Amygdala (tissue), 56 donors: ENCODE data around the gene PIBF1.
A peak's percentile ranks its signal among the peaks of the same experiment; 100 is the strongest.

Source experiments
- DNase-seq, 56 donors: peaks; one replicate each; lab custom pipeline; 2025; lab: John Stamatoyannopoulos, UW

The PIBF1 gene

DNA sequence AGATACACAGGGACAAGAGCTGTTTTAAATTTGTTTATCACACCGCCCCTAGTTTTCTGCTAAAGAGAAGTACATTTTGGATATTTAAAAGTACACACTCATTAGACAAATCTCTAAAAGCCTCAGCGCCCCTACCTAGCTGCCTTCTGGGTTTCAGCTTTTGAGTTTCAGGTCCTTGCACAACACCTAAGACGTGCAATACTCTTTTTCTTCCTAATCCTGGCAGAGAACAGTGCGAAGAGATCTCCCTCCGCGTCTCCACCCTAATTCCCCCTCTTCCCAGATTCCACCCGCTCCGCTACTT lies 276.5 kb downstream of the PIBF1 start:
- no peak for DNase-seq

- peak; percentile 9 to 91 (median 77) for DNase-seq
Measured at GRCh38 chr13:73058736-73059459, 277.0 kb downstream of the PIBF1 start, which contains the start of gene KLF5. Gene KLF5, plus strand, starts transcription at chr13:73059005. Its CDS starts 323 bp downstream, at chr13:73059328.

DNA sequence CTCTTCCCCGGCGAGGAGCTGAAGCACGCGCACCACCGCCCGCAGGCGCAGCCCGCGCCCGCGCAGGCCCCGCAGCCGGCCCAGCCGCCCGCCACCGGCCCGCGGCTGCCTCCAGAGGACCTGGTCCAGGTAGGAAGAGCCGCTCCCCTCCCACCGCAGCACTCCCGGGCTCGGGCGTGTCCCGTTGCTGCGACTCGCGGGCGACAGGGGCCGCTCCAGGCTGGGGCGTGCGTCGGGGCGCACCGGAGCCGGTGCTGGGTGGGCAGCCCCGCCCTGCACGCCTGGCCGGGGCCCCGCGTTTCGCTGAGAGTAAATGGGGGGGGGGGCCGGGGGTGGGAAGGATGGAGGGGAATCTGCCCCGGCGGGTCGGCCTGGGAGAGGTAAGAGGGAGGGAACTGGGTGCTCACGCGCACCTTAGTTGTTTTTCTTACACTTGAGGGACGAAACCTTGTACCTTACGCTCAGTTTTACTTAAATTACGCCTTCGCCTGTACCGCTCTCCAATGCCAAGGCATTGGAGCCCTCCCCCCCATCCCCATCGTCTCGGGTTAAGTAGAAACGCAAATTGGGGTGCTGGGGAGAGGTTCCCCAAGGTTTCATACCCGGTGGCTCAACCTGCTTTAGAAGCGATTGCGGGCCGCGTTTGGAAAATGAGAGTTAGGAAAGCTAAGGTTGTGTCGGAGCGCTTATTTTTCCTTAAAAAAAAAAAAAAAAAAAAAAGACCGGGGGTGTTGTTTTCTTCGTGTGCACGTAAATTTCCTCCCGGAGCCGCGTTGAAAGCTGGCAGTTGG lies 277.7 kb downstream of the PIBF1 start:
- DNase-seq = peak in 14 of 56 donors; percentile 3 to 65 (median 22)

GRCh38 chr13:73060251-73061160 lies 278.6 kb downstream of the PIBF1 start:
- peak in 6 of 56 donors; percentile 1 to 40 (median 8) for DNase-seq

DNA sequence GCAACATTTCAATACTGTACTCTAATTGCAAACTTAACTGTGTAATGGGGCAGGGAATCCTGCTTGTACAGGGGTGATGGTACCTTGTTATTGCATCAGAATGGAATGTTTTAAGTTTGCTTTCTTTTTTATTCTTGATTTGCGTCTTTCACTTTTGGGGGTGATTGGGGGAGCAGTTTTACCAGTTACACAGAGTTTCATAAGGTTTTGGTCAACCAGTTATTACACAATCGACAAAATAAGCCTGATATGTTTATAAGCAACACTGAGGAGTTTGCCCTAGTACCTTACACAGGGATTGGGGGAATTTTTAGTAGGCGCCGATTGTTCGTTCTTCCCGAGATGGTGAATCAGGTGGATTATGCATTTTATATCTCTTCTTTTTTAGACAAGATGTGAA lies 279.5 kb downstream of the PIBF1 start:
- no peak for DNase-seq

- peak in 1 of 56 donors; percentile 6 for DNase-seq
Measured at GRCh38 chr13:73061876-73062275, 279.9 kb downstream of the PIBF1 start.

DNA sequence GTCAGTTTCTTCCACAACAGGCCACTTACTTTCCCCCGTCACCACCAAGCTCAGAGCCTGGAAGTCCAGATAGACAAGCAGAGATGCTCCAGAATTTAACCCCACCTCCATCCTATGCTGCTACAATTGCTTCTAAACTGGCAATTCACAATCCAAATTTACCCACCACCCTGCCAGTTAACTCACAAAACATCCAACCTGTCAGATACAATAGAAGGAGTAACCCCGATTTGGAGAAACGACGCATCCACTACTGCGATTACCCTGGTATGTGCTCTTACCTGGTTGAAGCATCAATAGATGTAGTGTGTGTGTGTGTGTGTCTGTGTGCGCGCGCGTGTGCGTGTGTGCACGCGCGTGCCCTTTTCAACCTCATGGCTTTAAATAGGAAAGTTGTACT lies 280.5 kb downstream of the PIBF1 start:
- no peak for DNase-seq

GRCh38 chr13:73063166-73063565 lies 281.2 kb downstream of the PIBF1 start:
- DNase-seq = no peak

DNA sequence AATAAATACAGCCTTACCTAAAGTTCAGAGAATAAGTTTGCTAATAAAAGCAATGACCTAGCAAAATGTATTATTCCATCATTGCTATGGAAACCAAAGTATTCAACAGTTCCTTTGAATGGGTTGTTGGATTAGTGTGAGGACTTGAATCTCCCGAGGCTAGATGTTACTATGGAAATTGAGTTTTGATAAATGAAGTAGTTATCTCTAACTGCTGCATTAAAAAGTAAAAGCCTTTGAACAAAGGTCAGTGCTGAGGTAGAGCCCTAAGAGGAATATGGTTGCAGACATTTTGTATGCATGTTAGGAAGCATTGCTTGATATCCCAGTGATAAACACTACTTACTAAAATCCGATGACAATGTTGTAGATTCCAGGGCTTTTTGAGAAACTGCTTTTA lies 283.1 kb downstream of the PIBF1 start:
- no peak for DNase-seq

GRCh38 chr13:73065665-73066340 lies 283.9 kb downstream of the PIBF1 start:
- DNase-seq = no peak
